MCF 10A (cell line): ENCODE measurements around the gene RBFOX1. TPM values are rescaled to one million over a fixed set of nuclear protein-coding genes. Genes with fewer than 3 reads are reported as not detected.

ENCODE experiments used
- BruUV-seq: library from RNA; stranded (reverse); fragments of 400-500 nt; replicated peaks from 2 replicates; lab custom pipeline; 2021; lab: Mats Ljungman, UMichigan
- CTCF ChIA-PET: fragments of 300-600 bp; sonication (Branson Sonifier 250); formaldehyde crosslinking; extraction: SDS; loops from one replicate; lab custom pipeline; 2021; ENCODE audit warnings: antibody characterized with exemption, inconsistent platforms; lab: Yijun Ruan, JAX
- POLR2A ChIA-PET: fragments of 300-600, 350-650 bp; sonication (Branson Sonifier 250); formaldehyde crosslinking; extraction: SDS; loops from one replicate; lab custom pipeline; 2020; ENCODE audit warnings: antibody characterized with exemption, inconsistent platforms; lab: Yijun Ruan, JAX
- DNase-seq: peaks from one replicate; pipeline ENCODE4 v3.0.0-alpha.2; 2018; ENCODE audit not compliant: unreplicated experiment
- H3K27ac Mint-ChIP-seq: one replicate; pipeline ENCODE4 v1.8.0; 2022; ENCODE audit warnings: mild to moderate bottlenecking, low read depth, mixed read lengths; ENCODE audit not compliant: unreplicated experiment
- H3K27me3 Mint-ChIP-seq: one replicate; pipeline ENCODE4 v1.8.0; 2022; ENCODE audit warnings: mixed read lengths; ENCODE audit not compliant: insufficient read depth, unreplicated experiment
- H3K36me3 Mint-ChIP-seq: one replicate; pipeline ENCODE4 v1.8.0; 2022; ENCODE audit warnings: mild to moderate bottlenecking, moderate library complexity, mixed read lengths; ENCODE audit not compliant: insufficient read depth, unreplicated experiment
- H3K4me1 Mint-ChIP-seq: one replicate; pipeline ENCODE4 v1.8.0; 2022; ENCODE audit warnings: mixed read lengths; ENCODE audit not compliant: insufficient read depth, unreplicated experiment
- H3K4me3 Mint-ChIP-seq: one replicate; pipeline ENCODE4 v1.8.0; 2022; ENCODE audit warnings: mild to moderate bottlenecking, moderate library complexity, mixed read lengths; ENCODE audit not compliant: unreplicated experiment
- H3K9me3 Mint-ChIP-seq: one replicate; pipeline ENCODE4 v1.8.0; 2022; ENCODE audit warnings: mixed read lengths; ENCODE audit not compliant: unreplicated experiment
- CTCF ChIP-seq: fragments of 200-600 bp; IDR thresholded peaks from one replicate; pipeline ENCODE4 v1.8.0; 2022; ENCODE audit warnings: antibody characterized with exemption, mild to moderate bottlenecking; ENCODE audit not compliant: unreplicated experiment
- intact Hi-C: fragments of 100-400 bp; cut with micrococcal nuclease; formaldehyde crosslinking; loops from 2 replicates; pipeline ENCODE4 v1.14.1; 2022
- total RNA-seq: library from RNA; stranded (reverse); gene quantifications from 2 replicates; pipeline ENCODE4 v1.2.3, GENCODE V29; 2022

RBFOX1 gene
- total RNA-seq, 1 experiment from 2014 or later: not detected

GRCh38 chr16:7437135-7437804 lies 104.6 kb downstream of the RBFOX1 start:
- ChIA-PET CTCF (interaction anchor here (0.5 kb wide), 1 partner anchor 79 kb away, joined by 3 read pairs; no protein-coding TSS in a partner anchor), POLR2A (no interaction called here)
- no TSS peak for BruUV-seq
- intact Hi-C loops: no loop called here
- DNase-seq: no peak
- Mint-ChIP-seq H3K27ac (no peak overlapping the region), H3K4me1 (no peaks in the 10 kb centered on the region), H3K4me3 (no peak overlapping the region), H3K36me3 (no peaks in the 10 kb centered on the region), H3K27me3 (no peaks in the 10 kb centered on the region), H3K9me3 (peaks cover 39% of the 10 kb centered on the region)
- TF ChIP-seq CTCF: no peak

- TF ChIP-seq CTCF: no peak
- no peak for DNase-seq
- CTCF ChIA-PET: interaction anchor here (0.5 kb wide), 1 partner anchor 79 kb away, joined by 3 read pairs; no protein-coding TSS in a partner anchor
- BruUV-seq: no TSS peak
- Mint-ChIP-seq H3K9me3 (peaks cover 44% of the 10 kb centered on the region), H3K27ac (no peak overlapping the region), H3K4me1 (no peaks in the 10 kb centered on the region), H3K4me3 (no peak overlapping the region), H3K36me3 (no peaks in the 10 kb centered on the region), H3K27me3 (no peaks in the 10 kb centered on the region)
- POLR2A ChIA-PET: no interaction called here
- intact Hi-C loops: no loop called here
Measured at GRCh38 chr16:7437843-7438242, 105.2 kb downstream of the RBFOX1 start.

GRCh38 chr16:7438601-7439000 lies 106.0 kb downstream of the RBFOX1 start:
- intact Hi-C loops: no loop called here
- CTCF ChIA-PET: interaction anchor here (0.6 kb wide), 1 partner anchor 36 kb away, joined by 5 read pairs; no protein-coding TSS in a partner anchor
- Mint-ChIP-seq H3K4me1 (no peaks in the 10 kb centered on the region), H3K4me3 (no peak overlapping the region), H3K9me3 (peaks cover 36% of the 10 kb centered on the region), H3K36me3 (no peaks in the 10 kb centered on the region), H3K27me3 (no peaks in the 10 kb centered on the region), H3K27ac (no peak overlapping the region)
- DNase-seq: no peak
- BruUV-seq: no TSS peak
- POLR2A ChIA-PET: no interaction called here
- TF ChIP-seq CTCF: no peak

GRCh38 chr16:7439518-7439917 lies 106.9 kb downstream of the RBFOX1 start:
- Mint-ChIP-seq H3K4me3 (no peak overlapping the region), H3K27me3 (no peaks in the 10 kb centered on the region), H3K9me3 (peaks cover 29% of the 10 kb centered on the region), H3K27ac (no peak overlapping the region), H3K4me1 (no peaks in the 10 kb centered on the region), H3K36me3 (no peaks in the 10 kb centered on the region)
- ChIA-PET CTCF (no interaction called here), POLR2A (no interaction called here)
- intact Hi-C loops: no loop called here
- no TSS peak for BruUV-seq
- TF ChIP-seq CTCF: no peak
- no peak for DNase-seq
